HUDEP-2 (cell line): ENCODE data around the gene ZNF655.
A peak's percentile ranks its signal among the peaks of the same experiment; 100 is the strongest.

Experiments used
- DNase-seq, 76 experiments: peaks; one replicate each; lab custom pipeline; 2025; ENCODE audit not compliant: unreplicated experiment in 76 of 76; lab: John Stamatoyannopoulos, UW

The ZNF655 gene

GRCh38 chr7:99605527-99605926 is 47.1 kb downstream of the ZNF655 start:
- DNase-seq = no peak

GRCh38 chr7:99606531-99606930 is 48.1 kb downstream of the ZNF655 start:
- DNase-seq = no peak

- DNase-seq = no peak
Measured at GRCh38 chr7:99607548-99607947, 49.1 kb downstream of the ZNF655 start.

- DNase-seq = no peak
Measured at GRCh38 chr7:99614495-99614894, 56.1 kb downstream of the ZNF655 start.

GRCh38 chr7:99615989-99616358 is 57.5 kb downstream of the ZNF655 start:
- DNase-seq = peak in 1 of 76 experiments; percentile 27

- DNase-seq = peak; percentile 17 to 92 (median 83)
Measured at GRCh38 chr7:99616359-99617191, 58.1 kb downstream of the ZNF655 start, which contains the start of gene ZSCAN25. Gene ZSCAN25 (plus strand): TSS chr7:99616946. CDS start chr7:99619607, 2,661 bp downstream.

- DNase-seq = peak in 1 of 76 experiments; percentile 2
Measured at GRCh38 chr7:99617192-99617781, 58.8 kb downstream of the ZNF655 start.

GRCh38 chr7:99618726-99619125 is 60.3 kb downstream of the ZNF655 start:
- DNase-seq = no peak

- DNase-seq = no peak
Measured at GRCh38 chr7:99619571-99620130, 61.2 kb downstream of the ZNF655 start.

- no peak for DNase-seq
Measured at GRCh38 chr7:99621271-99621670, 62.8 kb downstream of the ZNF655 start.

GRCh38 chr7:99622596-99622995 is 64.2 kb downstream of the ZNF655 start:
- DNase-seq = no peak

GRCh38 chr7:99623091-99623693 is 64.8 kb downstream of the ZNF655 start:
- no peak for DNase-seq

- DNase-seq = no peak
Measured at GRCh38 chr7:99623702-99624447, 65.4 kb downstream of the ZNF655 start.

GRCh38 chr7:99624484-99624883 is 66.0 kb downstream of the ZNF655 start:
- no peak for DNase-seq

- DNase-seq = no peak
Measured at GRCh38 chr7:99625321-99625720, 66.9 kb downstream of the ZNF655 start.

- DNase-seq = no peak
Measured at GRCh38 chr7:99625961-99626360, 67.5 kb downstream of the ZNF655 start.
